Mesenchymal stem cell (in vitro differentiated cells and primary cell): ENCODE measurements around the gene SNRNP40.

Experiments used
- DNase-seq: peaks from one replicate; pipeline ENCODE4 v3.0.0-alpha.2; 2013
- H2AFZ ChIP-seq: one replicate; pipeline ENCODE4 v1.6.1; 2013; ENCODE audit warnings: low read depth, mild to moderate bottlenecking, control low read depth, inconsistent platforms, low read length, moderate library complexity
- H2AK5ac ChIP-seq: 2 replicates; pipeline ENCODE4 v1.6.1; 2013; ENCODE audit warnings: low read length, moderate library complexity, mild to moderate bottlenecking, inconsistent platforms; ENCODE audit not compliant: severe bottlenecking
- H2BK120ac ChIP-seq: one replicate; pipeline ENCODE4 v1.6.1; 2013; ENCODE audit warnings: low read depth, mild to moderate bottlenecking, inconsistent platforms, low read length, moderate library complexity
- H2BK12ac ChIP-seq, 2 experiments: one replicate each; pipeline ENCODE4 v1.6.1; 2013; ENCODE audit warnings: inconsistent platforms in 2 of 2, low read length in 2 of 2, mild to moderate bottlenecking in 2 of 2, moderate library complexity in 2 of 2, control low read depth in 1 of 2
- H2BK15ac ChIP-seq: one replicate; pipeline ENCODE4 v1.6.1; 2013; ENCODE audit warnings: mild to moderate bottlenecking, low read depth, inconsistent platforms; ENCODE audit not compliant: poor library complexity, severe bottlenecking
- H2BK5ac ChIP-seq: 2 replicates; pipeline ENCODE4 v1.6.1; 2013; ENCODE audit warnings: low read depth, mild to moderate bottlenecking, low read length, control low read depth, inconsistent platforms; ENCODE audit not compliant: poor library complexity, severe bottlenecking
- H3K14ac ChIP-seq, 2 experiments: one replicate each; pipeline ENCODE4 v1.6.1; 2013; ENCODE audit warnings: inconsistent platforms in 2 of 2, low read length in 2 of 2, control low read depth in 1 of 2, mild to moderate bottlenecking in 1 of 2, moderate library complexity in 1 of 2
- H3K18ac ChIP-seq, 2 experiments: one replicate each; pipeline ENCODE4 v1.6.1; 2013; ENCODE audit warnings: inconsistent platforms in 2 of 2, low read length in 2 of 2, control low read depth in 1 of 2, low read depth in 1 of 2, mild to moderate bottlenecking in 1 of 2
- H3K23ac ChIP-seq, 2 experiments: one replicate each; pipeline ENCODE4 v1.6.1; 2013; ENCODE audit warnings: inconsistent platforms in 2 of 2, low read length in 2 of 2, mild to moderate bottlenecking in 2 of 2, moderate library complexity in 2 of 2, control low read depth in 1 of 2
- H3K27ac ChIP-seq: 2 replicates; pipeline ENCODE4 v1.5.1; 2013; ENCODE audit warnings: mild to moderate bottlenecking, moderate library complexity, low read length, control low read depth, inconsistent platforms; ENCODE audit not compliant: poor library complexity, severe bottlenecking
- H3K27me3 ChIP-seq, 2 experiments: 2 replicates each; pipeline versions ENCODE4 v1.6.1 to v1.7.0; 2013; ENCODE audit warnings: low read length in 2 of 2, mild to moderate bottlenecking in 2 of 2, moderate library complexity in 2 of 2, control low read depth in 1 of 2, inconsistent platforms in 1 of 2; ENCODE audit not compliant: control insufficient read depth in 1 of 2, insufficient read depth in 1 of 2
- H3K36me3 ChIP-seq, 2 experiments: 2 replicates each; pipeline versions ENCODE4 v1.6.1 to v1.7.0; 2013; ENCODE audit warnings: low read length in 2 of 2, control low read depth in 1 of 2, inconsistent platforms in 1 of 2, low read depth in 1 of 2, mild to moderate bottlenecking in 1 of 2; ENCODE audit not compliant: insufficient read depth in 2 of 2, control insufficient read depth in 1 of 2
- H3K4ac ChIP-seq, 2 experiments: one replicate each; pipeline ENCODE4 v1.6.1; 2013; ENCODE audit warnings: inconsistent platforms in 2 of 2, low read length in 2 of 2, mild to moderate bottlenecking in 2 of 2, moderate library complexity in 2 of 2, control low read depth in 1 of 2, low read depth in 1 of 2
- H3K4me1 ChIP-seq: 2 replicates; pipeline ENCODE4 v1.6.1; 2013; ENCODE audit warnings: low read depth, low read length, control low read depth; ENCODE audit not compliant: control insufficient read depth, insufficient read depth
- H3K4me2 ChIP-seq: 2 replicates; pipeline ENCODE4 v1.6.1; 2013; ENCODE audit warnings: low read length, mild to moderate bottlenecking, inconsistent platforms; ENCODE audit not compliant: poor library complexity, severe bottlenecking
- H3K4me3 ChIP-seq, 2 experiments: 2 replicates each; pipeline versions ENCODE4 v1.5.1 to v1.7.0; 2013; ENCODE audit warnings: low read length in 2 of 2, mild to moderate bottlenecking in 2 of 2, control low read depth in 1 of 2, low read depth in 1 of 2; ENCODE audit not compliant: insufficient read depth in 1 of 2
- H3K79me1 ChIP-seq: replicated peaks from 2 replicates; pipeline ENCODE4 v1.6.1; 2013; ENCODE audit warnings: mild to moderate bottlenecking, control low read depth, low read length, inconsistent platforms; ENCODE audit not compliant: poor library complexity, severe bottlenecking
- H3K9ac ChIP-seq: 2 replicates; pipeline ENCODE4 v1.7.0; 2013; ENCODE audit warnings: mild to moderate bottlenecking, low read length, moderate library complexity
- H3K9me3 ChIP-seq: 2 replicates; pipeline ENCODE4 v1.7.0; 2013; ENCODE audit warnings: mild to moderate bottlenecking, low read length; ENCODE audit not compliant: control insufficient read depth
- H4K8ac ChIP-seq: one replicate; pipeline ENCODE4 v1.6.1; 2013; ENCODE audit warnings: inconsistent platforms, mild to moderate bottlenecking, low read length, moderate library complexity
- H4K91ac ChIP-seq: one replicate; pipeline ENCODE4 v1.6.1; 2013; ENCODE audit warnings: mild to moderate bottlenecking, low read length, inconsistent platforms
- WGBS: methylation state at CpG from one replicate; pipeline ENCODE4 v1.1.7; 2013; ENCODE audit warnings: mixed read lengths; 5-methylcytosine and 5-hydroxymethylcytosine counted together

Gene SNRNP40

GRCh38 chr1:31299365-31299764, 2.8 kb upstream of the SNRNP40 start:
- no peak overlapping the region for H2AK5ac ChIP-seq
- H3K4me3 ChIP-seq: no peak overlapping the region
- no peak overlapping the region for H2AFZ ChIP-seq
- H3K27me3 ChIP-seq: no peaks in the 10 kb centered on the region
- H2BK15ac ChIP-seq: no peak overlapping the region
- H2BK120ac ChIP-seq: no peak overlapping the region
- peaks cover 5 to 8% of the 10 kb centered on the region in 2 experiments for H3K36me3 ChIP-seq
- no peak overlapping the region for H2BK5ac ChIP-seq
- WGBS: no CpG with 5 or more reads among the region's 1 CpG
- no peak overlapping the region for H3K18ac ChIP-seq
- H3K4me1 ChIP-seq: peaks cover 6% of the 10 kb centered on the region
- H2BK12ac ChIP-seq: no peak overlapping the region
- H3K23ac ChIP-seq: no peak overlapping the region
- H3K4me2 ChIP-seq: no peak overlapping the region
- H4K91ac ChIP-seq: no peak overlapping the region
- H3K79me1 ChIP-seq: peaks cover 28% of the 10 kb centered on the region
- peak; percentile 33 for DNase-seq
- no peak overlapping the region for H3K4ac ChIP-seq
- no peak overlapping the region for H3K27ac ChIP-seq
- no peak overlapping the region for H3K14ac ChIP-seq
- H4K8ac ChIP-seq: no peak overlapping the region
- H3K9me3 ChIP-seq: no peaks in the 10 kb centered on the region
- H3K9ac ChIP-seq: no peak overlapping the region

DNA sequence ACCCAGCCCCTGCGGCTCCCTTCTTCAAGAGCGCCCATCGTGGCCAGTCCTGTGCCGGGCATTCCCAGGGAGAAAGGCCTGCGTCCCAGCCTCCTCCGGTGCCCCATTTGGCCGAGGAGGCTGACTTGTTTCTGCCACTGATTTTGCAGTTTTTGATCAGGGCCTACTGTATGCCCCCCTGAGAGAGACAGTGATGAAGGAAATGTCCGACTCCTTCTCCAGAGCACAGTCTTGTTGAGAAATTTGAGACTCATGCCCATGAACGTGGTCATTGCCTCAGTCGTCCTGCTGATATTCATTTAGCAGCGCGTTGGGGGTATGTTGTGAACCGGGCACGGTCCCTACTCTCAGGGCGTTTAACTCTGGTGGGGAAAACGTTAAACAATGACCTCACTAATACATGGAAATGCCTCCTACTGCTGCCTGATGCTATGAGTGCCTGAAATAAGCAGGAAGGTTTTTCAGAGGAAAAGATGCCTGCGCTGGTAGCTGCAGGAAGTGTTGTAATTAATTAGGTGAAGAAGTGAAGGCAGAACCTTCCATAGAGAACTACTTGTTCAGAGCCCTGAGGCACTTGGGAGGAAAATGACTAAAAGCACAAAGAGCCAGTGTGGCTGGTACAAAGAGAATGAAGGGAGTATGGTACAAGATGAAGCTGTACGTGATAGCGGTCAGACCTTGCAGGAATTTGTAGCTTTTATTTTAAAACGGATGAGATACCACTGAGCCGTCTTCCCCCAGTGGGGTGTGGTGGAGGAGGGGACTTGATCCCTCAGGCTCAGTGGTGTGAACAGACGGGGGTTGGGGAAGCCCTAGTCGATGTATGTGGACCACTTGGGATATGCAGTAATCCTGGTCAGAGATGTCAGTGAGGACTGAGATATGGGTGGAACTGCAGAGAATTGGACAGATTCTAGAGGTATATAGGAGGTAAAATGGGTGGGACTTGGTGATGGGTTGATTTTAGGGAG, 974 bp upstream of the SNRNP40 start:
- Histone ChIP-seq H3K14ac (peak overlapping the region in 1 of 2 experiments; percentile 93), H3K27ac (peak overlapping the region; percentile 72), H3K9ac (peak overlapping the region; percentile 99), H3K4me2 (peak overlapping the region; percentile 93), H2BK120ac (no peak overlapping the region), H3K23ac (peak overlapping the region in 1 of 2 experiments; percentile 34), H3K4me3 (peak overlapping the region; percentile 89 to 100), H3K4ac (peak overlapping the region; percentile 75 to 84), H2BK5ac (peak overlapping the region; percentile 40), H2BK12ac (no peak overlapping the region), H3K79me1 (peaks cover 26% of the 10 kb centered on the region), H3K4me1 (peaks cover 6% of the 10 kb centered on the region), H4K91ac (peak overlapping the region; percentile 74), H4K8ac (peak overlapping the region; percentile 28), H3K36me3 (peaks cover 9 to 21% of the 10 kb centered on the region in 2 experiments), H3K18ac (peak overlapping the region; percentile 71 to 81), H3K9me3 (no peaks in the 10 kb centered on the region), H2AFZ (peak overlapping the region; percentile 92), H2AK5ac (no peak overlapping the region), H3K27me3 (no peaks in the 10 kb centered on the region), H2BK15ac (peak overlapping the region; percentile 36)
- DNase-seq: peak; percentile 71
- WGBS: 9% methylated on average over 23 of the region's 23 CpGs

- Histone ChIP-seq H3K9me3 (no peaks in the 10 kb centered on the region), H3K23ac (peak overlapping the region in 1 of 2 experiments; percentile 29), H3K4ac (peak overlapping the region; percentile 20 to 72), H2BK15ac (no peak overlapping the region), H3K36me3 (peaks cover 13 to 36% of the 10 kb centered on the region in 2 experiments), H2BK12ac (no peak overlapping the region), H2AK5ac (no peak overlapping the region), H3K18ac (peak overlapping the region; percentile 60 to 76), H2AFZ (peak overlapping the region; percentile 49), H3K27ac (peak overlapping the region; percentile 31), H4K91ac (peak overlapping the region; percentile 4), H3K4me1 (peaks cover 6% of the 10 kb centered on the region), H3K14ac (peak overlapping the region in 1 of 2 experiments; percentile 35), H2BK5ac (no peak overlapping the region), H3K4me3 (peak overlapping the region; percentile 79 to 100), H3K79me1 (peaks cover 25% of the 10 kb centered on the region), H3K9ac (peak overlapping the region; percentile 99), H2BK120ac (no peak overlapping the region), H3K27me3 (no peaks in the 10 kb centered on the region), H3K4me2 (peak overlapping the region; percentile 19), H4K8ac (peak overlapping the region; percentile 77)
- peak; percentile 4 for DNase-seq
- 26% methylated on average over 15 of the region's 17 CpGs for WGBS
These were observed 608 bp downstream of the SNRNP40 start for GRCh38 chr1:31295874-31296485.

GRCh38 chr1:31289021-31289420, 7.6 kb downstream of the SNRNP40 start:
- H2AFZ ChIP-seq: no peak overlapping the region
- H2BK15ac ChIP-seq: no peak overlapping the region
- no peak overlapping the region for H3K14ac ChIP-seq
- H3K27ac ChIP-seq: no peak overlapping the region
- H3K36me3 ChIP-seq: peaks cover 33 to 86% of the 10 kb centered on the region in 2 experiments
- no peak for DNase-seq
- H2BK12ac ChIP-seq: no peak overlapping the region
- no peak overlapping the region for H2BK5ac ChIP-seq
- H4K91ac ChIP-seq: no peak overlapping the region
- no peak overlapping the region for H2BK120ac ChIP-seq
- H3K18ac ChIP-seq: no peak overlapping the region
- H4K8ac ChIP-seq: no peak overlapping the region
- H3K4me3 ChIP-seq: no peak overlapping the region
- no peak overlapping the region for H3K23ac ChIP-seq
- WGBS: 100% methylated on average over 2 of the region's 4 CpGs
- no peaks in the 10 kb centered on the region for H3K9me3 ChIP-seq
- peaks cover 26% of the 10 kb centered on the region for H3K79me1 ChIP-seq
- no peak overlapping the region for H3K9ac ChIP-seq
- H3K4me2 ChIP-seq: no peak overlapping the region
- no peak overlapping the region for H2AK5ac ChIP-seq
- no peak overlapping the region for H3K4ac ChIP-seq
- H3K27me3 ChIP-seq: no peaks in the 10 kb centered on the region
- no peaks in the 10 kb centered on the region for H3K4me1 ChIP-seq
